ENCODE data around the gene TTLL3. TPM values are rescaled to one million over a fixed set of nuclear protein-coding genes. Genes with fewer than 3 reads are reported as not detected.

Gene TTLL3
- total RNA-seq, 1 donor from 2014 or later = 29.8 TPM

GRCh38 chr3:9883706-9884554 is 73.9 kb downstream of the TTLL3 start:
- H3K27ac ChIP-seq (ENCODE audit: low read depth, low read length) = peak overlapping the region; percentile 32
- no peak for FAIRE-seq
- peak overlapping the region; percentile 3 for H3K9ac ChIP-seq (ENCODE audit: low read length)
- peaks cover 10% of the 10 kb centered on the region for H3K4me1 ChIP-seq (ENCODE audit: insufficient read depth, low read length)
- no peaks in the 10 kb centered on the region for H3K79me2 ChIP-seq (ENCODE audit: insufficient read depth, low read length)
- no peaks in the 10 kb centered on the region for H3K9me3 Mint-ChIP-seq (ENCODE audit: unreplicated experiment)
- H3K36me3 ChIP-seq (ENCODE audit: insufficient read depth, low read length) = no peaks in the 10 kb centered on the region
- H2AFZ ChIP-seq (ENCODE audit: low read depth, low read length) = peak overlapping the region; percentile 22
- H3K9me3 ChIP-seq (ENCODE audit: insufficient read depth, low read depth, low read length) = no peaks in the 10 kb centered on the region
- no peak overlapping the region for H3K4me3 ChIP-seq (ENCODE audit: insufficient read depth, low read depth, low read length)
- peaks cover 10% of the 10 kb centered on the region for H3K4me1 Mint-ChIP-seq (ENCODE audit: low read depth, unreplicated experiment)
- H3K27me3 ChIP-seq (ENCODE audit: insufficient read depth, low read length) = no peaks in the 10 kb centered on the region
- peak overlapping the region; percentile 90 for H3K27ac Mint-ChIP-seq (ENCODE audit: unreplicated experiment)
- peak overlapping the region; percentile 73 for H3K4me2 ChIP-seq (ENCODE audit: low read length)
- peaks cover under 1% of the 10 kb centered on the region for H3K27me3 Mint-ChIP-seq (ENCODE audit: low read depth, unreplicated experiment)
- DNase-seq (ENCODE audit: low read depth) = peak; percentile 41
- no peak overlapping the region for H3K4me3 Mint-ChIP-seq (ENCODE audit: unreplicated experiment)
- no peaks in the 10 kb centered on the region for H4K20me1 ChIP-seq (ENCODE audit: insufficient read depth, low read length)
- no peaks in the 10 kb centered on the region for H3K36me3 Mint-ChIP-seq (ENCODE audit: low read depth, unreplicated experiment)
- TF ChIP-seq EZH2 (IDR thresholded peaks at IDR 0.05; ENCODE audit: insufficient read depth, low read length) = no peak
- TF ChIP-seq CTCF (IDR thresholded peaks at IDR 0.05; ENCODE audit: insufficient read depth, low read depth, low read length) = no peak

GRCh38 chr3:9884555-9885165 is 74.6 kb downstream of the TTLL3 start:
- Histone ChIP-seq H3K4me3 (ENCODE audit: insufficient read depth, low read depth, low read length) (no peak overlapping the region), H3K27me3 (ENCODE audit: insufficient read depth, low read length) (no peaks in the 10 kb centered on the region), H3K79me2 (ENCODE audit: insufficient read depth, low read length) (no peaks in the 10 kb centered on the region), H2AFZ (ENCODE audit: low read depth, low read length) (peak overlapping the region; percentile 22), H3K9ac (ENCODE audit: low read length) (peak overlapping the region; percentile 3), H3K4me1 (ENCODE audit: insufficient read depth, low read length) (peaks cover 10% of the 10 kb centered on the region), H3K36me3 (ENCODE audit: insufficient read depth, low read length) (no peaks in the 10 kb centered on the region), H3K9me3 (ENCODE audit: insufficient read depth, low read depth, low read length) (no peaks in the 10 kb centered on the region), H3K27ac (ENCODE audit: low read depth, low read length) (peak overlapping the region; percentile 32), H4K20me1 (ENCODE audit: insufficient read depth, low read length) (no peaks in the 10 kb centered on the region), H3K4me2 (ENCODE audit: low read length) (peak overlapping the region; percentile 73)
- Mint-ChIP-seq H3K36me3 (ENCODE audit: low read depth, unreplicated experiment) (no peaks in the 10 kb centered on the region), H3K27ac (ENCODE audit: unreplicated experiment) (peak overlapping the region; percentile 90), H3K4me1 (ENCODE audit: low read depth, unreplicated experiment) (peaks cover 10% of the 10 kb centered on the region), H3K4me3 (ENCODE audit: unreplicated experiment) (peak overlapping the region; percentile 66), H3K9me3 (ENCODE audit: unreplicated experiment) (no peaks in the 10 kb centered on the region), H3K27me3 (ENCODE audit: low read depth, unreplicated experiment) (no peaks in the 10 kb centered on the region)
- DNase-seq (ENCODE audit: low read depth) = peak; percentile 84
- TF ChIP-seq EZH2 (IDR thresholded peaks at IDR 0.05; ENCODE audit: insufficient read depth, low read length) (no peak), CTCF (IDR thresholded peaks at IDR 0.05; ENCODE audit: insufficient read depth, low read depth, low read length) (no peak)
- FAIRE-seq = no peak

Other genes with a start within 250 kb of the TTLL3 start
- 27.5 and 27.6 TPM in 2 replicates for gene MTMR14, start 160.8 kb upstream of the TTLL3 start, total RNA-seq
- 0.20 TPM in 1 of 2 replicates, not detected in the other for gene CPNE9, start 106.4 kb upstream of the TTLL3 start, total RNA-seq
- 19.5 TPM in 2 replicates for gene BRPF1, start 78.5 kb upstream of the TTLL3 start, total RNA-seq
- gene OGG1, start 60.3 kb upstream of the TTLL3 start, total RNA-seq = 15.3 and 17.9 TPM in 2 replicates
- 5.1 and 7.1 TPM in 2 replicates for gene CAMK1, start 40.3 kb upstream of the TTLL3 start, total RNA-seq
- gene TADA3, start 17.8 kb upstream of the TTLL3 start, total RNA-seq = 54.5 and 58.7 TPM in 2 replicates
- 187 and 205 TPM in 2 replicates for gene ARPC4, start 17.2 kb upstream of the TTLL3 start, total RNA-seq
- 35.4 and 36.2 TPM in 2 replicates for gene RPUSD3, start 33.7 kb downstream of the TTLL3 start, total RNA-seq
- gene CIDEC, start 70.0 kb downstream of the TTLL3 start, total RNA-seq = not detected in 2 replicates
- gene JAGN1, start 80.3 kb downstream of the TTLL3 start, total RNA-seq = 31.7 and 33.6 TPM in 2 replicates
- 3.7 and 4.6 TPM in 2 replicates for gene IL17RE, start 92.6 kb downstream of the TTLL3 start, total RNA-seq
- gene IL17RC, start 106.8 kb downstream of the TTLL3 start, total RNA-seq = 20.1 and 23.9 TPM in 2 replicates
- gene CRELD1, start 123.6 kb downstream of the TTLL3 start, total RNA-seq = 18.8 and 26.2 TPM in 2 replicates
- 2.2 and 2.4 TPM in 2 replicates for gene PRRT3, start 142.1 kb downstream of the TTLL3 start, total RNA-seq
- gene EMC3, start 176.6 kb downstream of the TTLL3 start, total RNA-seq = 59.7 and 61.0 TPM in 2 replicates
- gene FANCD2, start 216.2 kb downstream of the TTLL3 start, total RNA-seq = 2.8 and 3.7 TPM in 2 replicates

Measured in astrocyte (in vitro differentiated cells and primary cell).